ENCODE measurements around the gene DPH1.

Gene DPH1

GRCh38 chr17:2064520-2064971 is 34.6 kb downstream of the DPH1 start:
- DNase-seq: no peak

GRCh38 chr17:2064980-2065785 is 35.2 kb downstream of the DPH1 start:
- no peak for DNase-seq

DNA sequence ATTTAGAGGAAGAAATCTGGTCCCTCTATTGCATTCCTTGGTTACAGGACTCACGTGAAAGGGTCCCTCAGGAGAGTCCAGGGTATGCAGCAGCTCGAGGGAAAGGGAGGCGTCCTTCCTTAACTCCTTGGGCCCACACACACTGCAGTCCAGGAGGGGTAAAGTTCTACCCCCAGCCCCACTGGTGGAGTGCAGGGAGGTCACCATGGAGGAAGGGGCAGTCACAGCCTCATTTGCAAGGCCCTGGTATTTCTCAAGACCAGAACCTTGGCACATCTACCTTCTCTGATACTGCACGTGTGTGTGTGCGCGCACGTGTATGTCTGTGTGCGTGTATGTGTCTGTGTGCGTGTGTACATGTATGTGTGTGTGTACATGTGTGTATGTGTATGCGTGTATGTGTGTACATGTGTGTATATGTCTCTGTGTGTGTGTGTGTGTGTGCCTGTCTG is 36.0 kb downstream of the DPH1 start:
- no peak for DNase-seq

DNA sequence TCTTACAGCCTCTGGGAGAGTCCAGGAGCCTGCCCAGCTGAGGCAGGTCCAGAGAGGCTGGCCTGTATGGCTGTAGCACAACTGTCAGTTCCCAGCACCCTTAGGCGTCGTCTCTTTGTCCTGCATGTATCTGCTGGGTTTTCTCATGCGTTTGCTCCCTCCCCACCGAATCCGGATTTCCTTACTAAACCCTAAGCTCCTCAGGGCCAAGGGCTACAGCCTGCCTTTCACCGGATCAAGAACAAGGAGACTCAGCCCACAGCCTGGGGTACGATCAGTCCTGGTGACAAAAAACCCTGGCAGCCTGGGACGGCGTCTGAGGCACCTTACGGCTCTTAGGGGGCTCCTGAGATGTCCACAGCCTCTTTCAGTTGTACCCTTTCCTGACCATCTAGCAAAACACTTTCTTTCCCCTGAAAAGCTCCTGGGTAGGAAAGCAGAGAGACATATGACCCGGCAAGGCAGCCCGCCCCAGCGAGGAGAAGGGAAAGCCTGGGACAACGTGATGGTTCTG is 37.2 kb downstream of the DPH1 start:
- no peak for DNase-seq

DNA sequence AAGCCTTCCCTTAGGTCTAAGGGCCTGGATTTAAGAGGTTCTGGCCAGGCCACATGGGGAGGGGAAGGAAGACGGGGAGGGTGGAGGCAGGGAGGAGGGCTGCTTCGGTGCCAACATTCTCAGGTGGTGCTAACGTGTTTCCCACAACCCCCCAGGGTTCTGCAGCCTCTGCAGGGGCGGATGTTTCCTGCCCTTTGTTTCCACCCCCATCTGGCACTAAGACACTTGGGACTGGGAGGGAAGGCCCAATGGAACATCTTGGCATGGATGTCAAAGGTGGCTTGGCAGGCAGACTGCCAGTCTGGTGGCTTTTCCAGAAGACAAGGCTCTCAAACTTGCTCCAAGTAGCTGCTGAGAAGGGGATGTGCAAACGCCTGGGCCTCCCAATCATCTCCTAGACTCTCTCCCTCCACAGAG is 37.7 kb downstream of the DPH1 start:
- DNase-seq: no peak

- DNase-seq: no peak
Measured at GRCh38 chr17:2068031-2068518, 38.1 kb downstream of the DPH1 start.

DNA sequence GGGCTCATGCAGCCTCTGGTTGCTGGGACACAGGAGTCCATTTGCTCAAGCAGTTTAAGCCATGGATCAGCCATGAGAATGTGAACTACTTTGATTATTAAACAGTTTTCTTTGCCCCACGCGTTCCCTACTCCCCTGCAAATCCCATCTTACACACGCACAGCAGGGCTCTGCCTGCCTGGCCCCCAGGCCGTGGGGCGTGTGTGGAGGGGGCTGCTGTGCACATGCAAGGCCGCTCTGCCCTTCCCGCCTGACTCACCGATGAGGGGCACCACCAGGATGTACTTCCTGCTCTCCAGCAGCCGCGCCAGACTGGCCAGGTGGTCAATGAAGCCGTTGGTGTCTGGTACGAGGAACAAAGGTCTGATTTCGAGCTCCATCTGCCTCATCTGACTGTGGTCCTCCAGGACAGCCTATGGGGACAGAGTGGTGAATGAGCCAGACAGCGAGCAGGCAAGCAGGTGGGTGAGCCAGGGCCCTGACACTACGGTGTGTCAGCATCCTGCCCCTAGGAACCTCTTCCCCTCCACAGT is 38.6 kb downstream of the DPH1 start:
- DNase-seq: no peak

DNA sequence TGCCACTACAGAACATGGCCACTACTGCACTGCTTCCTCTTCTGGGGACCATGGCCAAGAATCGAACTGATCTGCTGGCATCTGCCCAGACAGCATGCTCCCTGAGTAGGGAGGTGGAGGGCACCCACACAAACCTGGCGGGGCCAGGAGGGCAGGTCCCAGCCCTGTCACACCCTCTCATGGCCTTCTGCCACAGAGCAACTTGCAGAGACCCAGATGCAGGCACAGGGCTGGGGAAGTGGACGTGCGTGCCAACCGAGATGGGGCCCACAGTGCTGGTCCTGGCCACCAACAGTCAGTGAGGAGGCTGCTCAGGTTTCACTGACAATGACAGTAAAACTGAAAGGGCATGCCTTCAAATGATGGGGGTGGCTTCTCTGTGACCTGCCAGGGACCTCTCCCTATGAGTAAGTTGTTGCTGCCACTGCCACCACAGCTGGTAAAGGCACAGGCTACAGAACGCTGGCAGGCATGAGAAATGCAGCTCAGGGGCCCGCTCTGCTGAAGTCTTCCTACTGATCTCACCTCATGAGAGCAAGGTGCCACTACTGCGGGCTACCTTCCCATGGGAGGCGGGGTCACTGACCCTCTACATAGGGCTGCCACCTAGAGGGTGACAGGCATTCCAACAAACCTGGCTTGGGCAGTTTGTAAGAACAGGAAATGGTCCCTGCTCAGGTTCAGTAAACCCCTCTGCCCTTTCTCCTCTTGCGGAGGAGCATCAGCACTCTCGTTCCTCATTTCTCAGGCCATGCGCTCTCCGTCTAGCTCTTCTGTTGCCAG is 40.5 kb downstream of the DPH1 start:
- DNase-seq: no peak

GRCh38 chr17:2071024-2071385 is 41.1 kb downstream of the DPH1 start:
- DNase-seq: no peak

GRCh38 chr17:2071455-2072281 is 41.7 kb downstream of the DPH1 start:
- DNase-seq: no peak

- no peak for DNase-seq
Measured at GRCh38 chr17:2074919-2075318, 45.0 kb downstream of the DPH1 start.

DNA sequence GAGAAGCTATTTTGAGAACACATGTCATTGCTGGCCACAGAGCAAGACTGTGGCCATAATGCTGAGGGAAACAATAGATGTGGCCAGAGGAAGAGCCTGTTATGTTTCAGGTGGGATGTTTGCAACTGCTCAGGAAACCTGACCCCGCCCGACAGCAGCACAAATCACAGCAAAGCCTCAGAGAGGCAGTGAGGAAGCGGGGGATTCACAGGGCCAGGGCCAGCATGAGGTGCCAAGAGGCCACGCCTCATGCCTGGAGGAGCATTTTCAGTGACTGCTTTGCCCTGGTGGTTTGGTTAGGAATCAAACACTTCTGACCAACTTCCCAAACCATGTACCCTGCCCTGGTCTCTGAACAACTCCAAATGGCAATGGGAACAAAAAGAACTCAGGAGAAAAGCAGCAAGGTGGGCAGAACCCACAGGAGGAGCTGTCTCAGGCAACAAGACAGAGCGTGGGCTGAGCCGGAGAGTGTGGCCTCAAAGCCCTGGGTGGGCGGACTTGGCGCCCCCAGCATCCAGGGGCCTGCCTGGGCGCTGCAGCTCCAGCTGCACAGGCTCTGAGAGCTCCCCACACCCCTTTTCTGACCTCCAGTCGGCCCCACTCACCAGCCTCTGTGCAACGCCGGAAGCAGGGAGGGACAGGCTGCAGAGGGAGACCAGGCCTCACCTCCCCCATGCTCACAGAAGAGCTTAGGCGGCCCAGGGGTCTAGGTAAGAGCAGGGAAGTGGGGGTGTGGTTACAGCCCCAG is 45.6 kb downstream of the DPH1 start:
- no peak for DNase-seq

DNA sequence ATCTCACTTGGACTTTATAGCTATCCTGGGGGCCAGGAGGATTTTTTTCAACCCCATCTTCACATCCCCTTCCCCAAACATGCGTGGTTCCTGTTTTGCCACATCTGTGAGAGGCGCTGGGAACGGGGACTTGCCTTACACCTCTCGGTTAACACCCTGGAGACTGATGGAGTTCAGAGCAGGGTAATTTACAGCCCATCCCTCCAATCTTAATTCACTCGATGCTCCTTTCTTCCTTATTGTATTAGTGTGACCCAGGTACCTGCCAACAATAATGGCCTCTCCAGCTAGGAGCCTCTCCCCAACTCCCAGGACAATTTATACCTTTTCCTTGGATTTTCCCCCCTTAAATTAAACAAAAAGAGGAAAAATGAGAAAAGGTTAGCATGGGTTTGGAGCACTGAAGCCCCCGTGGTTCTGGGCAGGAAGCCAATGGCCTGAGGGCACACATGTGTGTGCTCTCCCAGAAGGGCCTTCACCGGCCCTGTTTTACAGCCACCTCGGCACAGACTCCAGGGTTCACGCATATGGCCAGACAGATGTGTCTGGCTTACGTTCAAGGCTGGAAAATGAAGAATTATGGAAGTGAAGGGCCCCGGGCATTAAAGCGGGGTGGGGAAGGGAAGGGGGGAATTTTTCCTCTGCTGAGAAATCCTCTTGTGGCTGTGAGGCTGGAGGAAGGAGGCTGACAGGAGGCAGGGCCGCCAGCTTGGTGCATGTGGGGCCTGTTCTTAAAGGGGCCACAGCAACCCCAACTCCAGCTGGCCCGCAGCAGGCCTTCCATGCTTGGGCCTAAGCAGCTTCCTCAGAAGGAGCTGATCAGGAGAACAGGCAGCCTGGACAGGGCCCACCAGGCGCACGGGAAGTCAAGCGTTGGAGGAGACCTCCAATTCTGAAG is 46.4 kb downstream of the DPH1 start:
- peak; percentile 40 for DNase-seq

- DNase-seq: no peak
Measured at GRCh38 chr17:2077040-2077439, 47.1 kb downstream of the DPH1 start.

DNA sequence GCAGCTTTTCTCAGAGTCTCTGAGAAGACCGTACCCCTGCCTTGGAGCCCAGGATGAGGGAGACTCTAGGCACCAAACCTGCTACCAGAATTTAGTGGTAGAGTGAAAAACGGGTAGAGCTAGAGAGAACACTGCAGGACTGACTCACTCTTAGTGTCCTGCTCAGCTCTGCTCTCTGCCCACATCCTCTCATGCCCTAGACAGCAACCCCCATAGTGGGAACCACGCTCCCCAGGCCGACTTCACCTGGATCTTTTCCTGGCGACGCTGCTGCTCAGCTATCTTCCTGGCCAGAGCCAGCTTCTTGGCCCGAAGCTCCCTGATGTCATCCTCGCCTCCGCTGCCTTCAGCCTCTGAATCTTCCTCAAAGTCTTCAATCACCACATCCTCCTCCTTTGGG is 51.6 kb downstream of the DPH1 start:
- no peak for DNase-seq

GRCh38 chr17:2082003-2082781 is 52.2 kb downstream of the DPH1 start:
- DNase-seq: no peak

- no peak for DNase-seq
Measured at GRCh38 chr17:2083613-2084035, 53.7 kb downstream of the DPH1 start.

- DNase-seq: no peak
Measured at GRCh38 chr17:2084036-2084765, 54.2 kb downstream of the DPH1 start.

Data from NCI-H1694 treated with DMSO at 0.1 percent for 48 hours (cell line).